K562 (cell line): ENCODE data around the gene B4GALNT4. TPM values are rescaled to one million over a fixed set of nuclear protein-coding genes. Genes with fewer than 3 reads are reported as not detected.

Experiments used
- ATAC-seq: fragments of 200-7000 bp; cut with Tn5 transposase; 3 replicates; pipeline ENCODE4 v1.9.1; 2020; ENCODE audit warnings: moderate library complexity
- BruUV-seq: library from RNA; stranded (reverse); fragments of 400-500 nt; replicated peaks from 2 replicates; lab custom pipeline; 2021; lab: Mats Ljungman, UMichigan
- CTCF ChIA-PET: fragments of 300-600 bp; formaldehyde crosslinking; extraction: SDS; loops from one replicate; lab custom pipeline; 2021; ENCODE audit warnings: low intra/inter-chr PET ratio; lab: Yijun Ruan, JAX
- POLR2A ChIA-PET: fragments of 300-600, 350-650 bp; sonication (Branson Sonifier 250); formaldehyde crosslinking; extraction: SDS; loops from one replicate; lab custom pipeline; 2021; ENCODE audit warnings: antibody characterized with exemption, inconsistent platforms; lab: Yijun Ruan, JAX
- DNase-seq, 4 experiments: peaks; one replicate each; pipeline versions ENCODE4 v3.0.0 to v3.0.0-alpha.2; 2011 to 2018; ENCODE audit warnings: low spot score in 3 of 4, mixed read lengths in 3 of 4; ENCODE audit errors: extremely low read depth in 1 of 4
- FAIRE-seq: peaks from 2 replicates; lab custom pipeline; 2011; peaks lifted over from hg19 to GRCh38; lab: Jason Lieb, UNC
- H2AFZ ChIP-seq: 2 replicates; pipeline ENCODE4 v1.6.0; 2011; ENCODE audit warnings: low read depth, low read length, control low read depth, inconsistent platforms
- H3K27ac ChIP-seq: fragments of 200-600 bp; 3 replicates; pipeline ENCODE4 v1.8.0; 2011; ENCODE audit warnings: low read depth, mild to moderate bottlenecking, control low read depth, inconsistent platforms, low read length, moderate library complexity, mixed read lengths; ENCODE audit errors: extremely low read depth
- H3K27me3 ChIP-seq, 2 experiments: fragments of 300-600 bp in 1 of 2; 2 replicates in 1 of 2; 3 replicates in 1 of 2; pipeline versions ENCODE4 v1.6.0 to v1.8.0; 2011; ENCODE audit warnings: inconsistent platforms in 2 of 2, low read length in 2 of 2, mild to moderate bottlenecking in 1 of 2, mixed read lengths in 1 of 2, moderate library complexity in 1 of 2; ENCODE audit not compliant: control insufficient read depth in 2 of 2, insufficient read depth in 2 of 2
- H3K36me3 ChIP-seq: fragments of 300-600 bp; 3 replicates; pipeline ENCODE4 v1.8.0; 2011; ENCODE audit warnings: mild to moderate bottlenecking, low read length, inconsistent platforms; ENCODE audit not compliant: control insufficient read depth, insufficient read depth
- H3K4me1 ChIP-seq, 2 experiments: fragments of 200-600 bp in 1 of 2; replicated peaks in 1 of 2; 2 replicates in 1 of 2; 3 replicates in 1 of 2; pipeline versions ENCODE4 v1.5.1 to v1.8.0; 2011; ENCODE audit warnings: inconsistent platforms in 2 of 2, low read length in 2 of 2, mild to moderate bottlenecking in 1 of 2, mixed read lengths in 1 of 2, moderate library complexity in 1 of 2; ENCODE audit not compliant: control insufficient read depth in 2 of 2, insufficient read depth in 2 of 2
- H3K4me2 ChIP-seq: 2 replicates; pipeline ENCODE4 v1.6.1; 2011; ENCODE audit warnings: low read length, control low read depth, inconsistent platforms, mixed read lengths; ENCODE audit not compliant: insufficient read depth
- H3K4me3 ChIP-seq: fragments of 200-600 bp; sonication (generic), shearing (Covaris generic); 2 replicates; pipeline ENCODE4 v1.5.1; 2016; ENCODE audit warnings: control low read depth, inconsistent platforms
- H3K79me2 ChIP-seq: fragments of 200-600 bp; 3 replicates; pipeline ENCODE4 v1.8.0; 2011; ENCODE audit warnings: low read length, inconsistent platforms; ENCODE audit not compliant: control insufficient read depth, insufficient read depth
- H3K9ac ChIP-seq, 2 experiments: 2 replicates each; pipeline versions ENCODE4 v1.6.0 to v1.6.1; 2011; ENCODE audit warnings: low read depth in 2 of 2, low read length in 2 of 2, control low read depth in 1 of 2, inconsistent platforms in 1 of 2, mild to moderate bottlenecking in 1 of 2, mixed read lengths in 1 of 2; ENCODE audit not compliant: insufficient read depth in 1 of 2
- H3K9me1 ChIP-seq: one replicate; pipeline ENCODE4 v1.6.0; 2011; ENCODE audit warnings: inconsistent platforms, mild to moderate bottlenecking, low read length, moderate library complexity; ENCODE audit not compliant: control insufficient read depth, insufficient read depth
- H3K9me3 ChIP-seq: replicated peaks from 2 replicates; pipeline ENCODE4 v1.5.1; 2011; ENCODE audit warnings: low read depth, low read length, inconsistent platforms; ENCODE audit not compliant: control insufficient read depth, insufficient read depth
- H4K20me1 ChIP-seq: replicated peaks from 2 replicates; pipeline ENCODE4 v1.6.1; 2011; ENCODE audit warnings: low read length, inconsistent platforms, mixed read lengths; ENCODE audit not compliant: control insufficient read depth, insufficient read depth
- CBX8 ChIP-seq: fragments of 200-600 bp; sonication (generic); IDR thresholded peaks from 2 replicates; pipeline ENCODE4 v1.6.1; 2012; ENCODE audit warnings: borderline replicate concordance, mixed run types, low read depth, mild to moderate bottlenecking, moderate library complexity, mixed read lengths, low read length, control low read depth, inconsistent platforms; ENCODE audit not compliant: poor library complexity, severe bottlenecking; ENCODE audit errors: extremely low read depth
- EHMT2 ChIP-seq: fragments of 450-650 bp; IDR thresholded peaks from 2 replicates; pipeline ENCODE4 v1.6.1; 2018; ENCODE audit warnings: antibody characterized with exemption
- EZH2 ChIP-seq: IDR thresholded peaks from 2 replicates; pipeline ENCODE4 v1.6.1; 2012; ENCODE audit warnings: low read depth, mild to moderate bottlenecking, inconsistent platforms, low read length, borderline replicate concordance
- MEF2D ChIP-seq: conservative IDR thresholded peaks from 2 replicates; pipeline ENCODE4 v1.6.1; 2016; ENCODE audit warnings: low read depth, missing genetic modification characterization, missing compliant biosample characterization
- NR4A1 ChIP-seq, 2 experiments: fragments of 250-450 bp in 1 of 2; fragments of 450-650 bp in 1 of 2; sonication (Bioruptor Pico) in 1 of 2; IDR thresholded peaks; 2 replicates each; pipeline versions ENCODE4 v1.4.0 to v1.6.1; 2016 to 2020; ENCODE audit warnings: mild to moderate bottlenecking in 2 of 2, missing compliant biosample characterization in 1 of 2, missing genetic modification characterization in 1 of 2, moderate library complexity in 1 of 2
- PREB ChIP-seq: sonication (generic); formaldehyde crosslinking; IDR thresholded peaks from 2 replicates; pipeline ENCODE4 v1.8.1; 2023; ENCODE audit warnings: mild to moderate bottlenecking, missing genetic modification reagents
- RBM39 ChIP-seq: fragments of 200-400 bp; formaldehyde crosslinking; optimal IDR thresholded peaks from 2 replicates; pipeline ENCODE3; 2018; ENCODE audit warnings: low read depth, low read length
- SMARCA5 ChIP-seq: fragments of 450-650 bp; IDR thresholded peaks from 2 replicates; pipeline ENCODE4 v1.6.1; 2016
- SPI1 ChIP-seq: IDR thresholded peaks from 2 replicates; pipeline ENCODE4 v1.6.1; 2011; ENCODE audit warnings: low read depth, low read length, control low read depth, borderline replicate concordance
- TAF9B ChIP-seq: fragments of 450-650 bp; IDR thresholded peaks from 2 replicates; pipeline ENCODE4 v1.6.1; 2018; ENCODE audit warnings: mild to moderate bottlenecking; ENCODE audit not compliant: partially characterized antibody
- TSHZ1 ChIP-seq: fragments of 250-450 bp; sonication (Bioruptor Pico); IDR thresholded peaks from 2 replicates; pipeline ENCODE4 v1.4.0; 2020; ENCODE audit warnings: mild to moderate bottlenecking, moderate library complexity
- ZNF140 ChIP-seq: fragments of 250-450 bp; sonication (Bioruptor Pico); IDR thresholded peaks from 2 replicates; pipeline ENCODE4 v1.8.0; 2021; ENCODE audit warnings: moderate library complexity, mild to moderate bottlenecking, inconsistent platforms
- ZNF507 ChIP-seq: conservative IDR thresholded peaks from 2 replicates; pipeline ENCODE4 v1.6.1; 2017; ENCODE audit warnings: missing genetic modification characterization, missing compliant biosample characterization
- ZNF79 ChIP-seq: fragments of 250-450 bp; sonication (Bioruptor Pico); IDR thresholded peaks from 2 replicates; pipeline ENCODE4 v1.4.0; 2020; ENCODE audit warnings: low read depth, mild to moderate bottlenecking, moderate library complexity
- WGBS: fragments of 100-300 bp; shearing (Covaris generic); methylation state at CpG from one replicate; pipeline ENCODE4 v1.1.6; 2016; ENCODE audit warnings: low coverage, mixed read lengths; ENCODE audit not compliant: insufficient coverage; ENCODE audit errors: missing lambda C conversion rate; 5-methylcytosine and 5-hydroxymethylcytosine counted together
- in situ Hi-C: fragments of 300-500 bp; cut with MboI; formaldehyde crosslinking; loops from 4 replicates; pipeline ENCODE4 v1.15.0; 2018; ENCODE audit warnings: inconsistent platforms, mixed read lengths
- intact Hi-C: fragments of 100-400 bp; cut with micrococcal nuclease; formaldehyde crosslinking; loops from 2 replicates; pipeline ENCODE4 v1.14.2; 2022
- polyA plus RNA-seq, 8 experiments: library from polyadenylated mRNA; depleted of rRNA in 4 of 8; stranded (reverse) in 5 of 8; unstranded in 3 of 8; fragments of >200 nt; fragmentation: Nextera tagmentation in 2 of 8; fragmentation: Illumina TruSeq in 1 of 8; extraction: Ambion mirVana in 2 of 8; extraction: Trizol in 1 of 8; gene quantifications; 2 replicates each; pipeline versions ENCODE4 v1.2.1 to v1.2.3, GENCODE V29; 2011 to 2014; ENCODE audit warnings: inconsistent platforms in 1 of 8, missing spikeins in 1 of 8
- total RNA-seq, 7 experiments: library from RNA; depleted of rRNA in 6 of 7; stranded (reverse); fragments of >200 nt in 6 of 7; fragmentation: Illumina TruSeq in 2 of 7; extraction: Trizol in 2 of 7; gene quantifications; 2 replicates each; pipeline versions ENCODE4 v1.2.1 to v1.2.3, GENCODE V29; 2011 to 2021; ENCODE audit warnings: low replicate concordance in 1 of 7

B4GALNT4 gene
- total and polyA plus RNA-seq, 9 of the 15 experiments (the other 6 are each of a cell fraction or from before 2014, with no cell fraction given): 0.20 to 37.1 (median 10.8) TPM; not detected in 1

GRCh38 chr11:355581-356458 lies 13.5 kb upstream of the B4GALNT4 start:
- Histone ChIP-seq H4K20me1 (no peaks in the 10 kb centered on the region), H3K9me3 (peaks cover 10% of the 10 kb centered on the region), H3K4me1 (peaks cover 40 to 64% of the 10 kb centered on the region in 2 experiments), H3K4me3 (peak overlapping the region; percentile 35), H3K36me3 (no peaks in the 10 kb centered on the region; the same call in 2 of the 3 replicates), H2AFZ (peak overlapping the region; percentile 76), H3K9me1 (no peaks in the 10 kb centered on the region), H3K27me3 (no peaks in the 10 kb centered on the region; a peak in 1 of 5 replicates), H3K9ac (peak overlapping the region; percentile 88 to 99), H3K4me2 (peak overlapping the region; percentile 83), H3K79me2 (peaks cover 8% of the 10 kb centered on the region; the same call in 1 of the 3 replicates), H3K27ac (peak overlapping the region; percentile 98)
- ChIA-PET POLR2A (interaction anchor here (0.6 to 2.1 kb wide), 14 partner anchors 8 to 149 kb away, joined by 3 to 20 read pairs (median 3); partner anchors contain the start of genes BET1L and RIC8A), CTCF (interaction anchor here (1.0 kb wide), 2 partner anchors 51 to 105 kb away, joined by 3 read pairs; no protein-coding TSS in a partner anchor)
- intact Hi-C loops: loop anchor here (2.0 kb wide), 2 partner anchors 39 to 51 kb away; no protein-coding TSS in a partner anchor
- 3% methylated on average over 19 of the region's 76 CpGs for WGBS
- no peak for FAIRE-seq
- ATAC-seq: peak; percentile 67
- DNase-seq: peak; percentile 87 to 90 (median 90)
- in situ Hi-C loops: loop anchor here (5.0 kb wide), 1 partner anchor 104 kb away; no protein-coding TSS in a partner anchor
- TSS peak; percentile 88 for BruUV-seq
- TF ChIP-seq EZH2 (no peak), TAF9B (peak; percentile 29), NR4A1 (CRISPR knock-in tag; IDR thresholded peaks at IDR 0.05) (peak; percentile 94), NR4A1 (tag; IDR thresholded peaks at IDR 0.05) (peak; percentile 98), EHMT2 (no peak), ZNF79 (peak; percentile 84), MEF2D (tag) (peak; percentile 87; the same call in 1 of the 2 replicates), TSHZ1 (CRISPR knock-in tag) (peak; percentile 83; the same call in 1 of the 2 replicates), RBM39 (no peak), SMARCA5 (no peak), ZNF140 (CRISPR knock-in tag) (no peak), PREB (CRISPR knock-in tag) (no peak), CBX8 (no peak), ZNF507 (tag) (no peak; the same call in 1 of the 2 replicates), SPI1 (no peak)
